Endodermal cell (in vitro differentiated cells): ENCODE measurements around the gene GPR119. TPM values are rescaled to one million over a fixed set of nuclear protein-coding genes. Genes with fewer than 3 reads are reported as not detected.

Experiments
- DNase-seq: peaks from one replicate; pipeline ENCODE4 v3.0.0-alpha.2; 2017
- H3K27ac ChIP-seq: 2 replicates; pipeline ENCODE4 v1.5.1; 2013; ENCODE audit warnings: mild to moderate bottlenecking, low read depth, low read length, moderate library complexity
- H3K27me3 ChIP-seq: 2 replicates; pipeline ENCODE4 v1.6.1; 2013; ENCODE audit warnings: mild to moderate bottlenecking, low read length, moderate library complexity; ENCODE audit not compliant: insufficient read depth, control insufficient read depth, poor library complexity, severe bottlenecking
- H3K36me3 ChIP-seq: 2 replicates; pipeline ENCODE4 v1.7.0; 2013; ENCODE audit warnings: mild to moderate bottlenecking, low read length, moderate library complexity; ENCODE audit not compliant: control insufficient read depth, insufficient read depth
- H3K4me1 ChIP-seq: one replicate; pipeline ENCODE4 v1.7.0; 2013; ENCODE audit warnings: low read length; ENCODE audit not compliant: control insufficient read depth, insufficient read depth
- H3K4me3 ChIP-seq: 2 replicates; pipeline ENCODE4 v1.5.1; 2013; ENCODE audit warnings: mild to moderate bottlenecking, low read length, moderate library complexity
- H3K9ac ChIP-seq: 2 replicates; pipeline ENCODE4 v1.6.1; 2013; ENCODE audit warnings: mild to moderate bottlenecking, low read length, moderate library complexity; ENCODE audit not compliant: poor library complexity, severe bottlenecking; ENCODE audit errors: extremely low read depth
- H3K9me3 ChIP-seq: 2 replicates; pipeline ENCODE4 v1.6.1; 2013; ENCODE audit warnings: mild to moderate bottlenecking, low read length, moderate library complexity; ENCODE audit not compliant: control insufficient read depth
- H3K27ac Mint-ChIP-seq: 2 replicates; pipeline ENCODE4 v1.8.0; 2020; ENCODE audit warnings: mixed read lengths
- H3K27me3 Mint-ChIP-seq: 2 replicates; pipeline ENCODE4 v1.8.0; 2021; ENCODE audit warnings: mild to moderate bottlenecking, mixed read lengths; ENCODE audit not compliant: insufficient read depth
- H3K36me3 Mint-ChIP-seq: 2 replicates; pipeline ENCODE4 v1.8.0; 2020; ENCODE audit warnings: low read depth, mixed read lengths
- H3K4me1 Mint-ChIP-seq: 2 replicates; pipeline ENCODE4 v1.8.0; 2020; ENCODE audit warnings: mixed read lengths
- H3K4me3 Mint-ChIP-seq: 2 replicates; pipeline ENCODE4 v1.8.0; 2020; ENCODE audit warnings: mild to moderate bottlenecking, moderate library complexity, mixed read lengths
- H3K9me3 Mint-ChIP-seq: 2 replicates; pipeline ENCODE4 v1.8.0; 2020; ENCODE audit warnings: mild to moderate bottlenecking, mixed read lengths
- CTCF ChIP-seq: fragments of 200-600 bp; sonication (generic); conservative IDR thresholded peaks from 2 replicates; pipeline ENCODE4 v1.5.0; 2021; ENCODE audit warnings: antibody characterized with exemption, mild to moderate bottlenecking
- WGBS, 2 experiments: methylation state at CpG; one replicate each; pipeline versions ENCODE4 v1.1.5 to v1.1.7; 2013; ENCODE audit warnings: missing lambda C conversion rate in 2 of 2, mixed read lengths in 1 of 2; ENCODE audit not compliant: insufficient coverage in 1 of 2, insufficient read length in 1 of 2; 5-methylcytosine and 5-hydroxymethylcytosine counted together
- total RNA-seq, 2 donors: library from RNA; stranded (reverse); fragmentation: NEBNext Ultra II Directional in 1 of 2; extraction: Animal tissue kit (Norgen Biotek cat#: 25700) in 1 of 2; gene quantifications; 2 replicates in 1 of 2; 3 replicates in 1 of 2; pipeline ENCODE4 v1.2.1, GENCODE V29; 2021

Gene GPR119
- total RNA-seq, 2 donors from 2014 or later = not detected

- DNase-seq = no peak
- no peaks in the 10 kb centered on the region for H3K4me1 Mint-ChIP-seq
- 0 to 3% methylated on average over 6 to 13 of the region's 13 CpGs for WGBS, 2 experiments
- peaks cover 20% of the 10 kb centered on the region for H3K36me3 Mint-ChIP-seq
- H3K4me3 Mint-ChIP-seq = peak overlapping the region; percentile 71
- H3K9ac ChIP-seq = peak overlapping the region; percentile 42
- H3K4me3 ChIP-seq = peak overlapping the region; percentile 96
- H3K27me3 ChIP-seq = peaks cover 21% of the 10 kb centered on the region
- peak overlapping the region; percentile 8 for H3K27ac Mint-ChIP-seq
- H3K27ac ChIP-seq = no peak overlapping the region
- H3K27me3 Mint-ChIP-seq = peaks cover 26% of the 10 kb centered on the region
- H3K9me3 Mint-ChIP-seq = peaks cover 15% of the 10 kb centered on the region
- peaks cover 10% of the 10 kb centered on the region for H3K36me3 ChIP-seq
- no peaks in the 10 kb centered on the region for H3K4me1 ChIP-seq
- TF ChIP-seq CTCF = no peak
- no peaks in the 10 kb centered on the region for H3K9me3 ChIP-seq
These were observed 16.8 kb upstream of the GPR119 start for GRCh38 chrX:130402208-130402684.

- Histone ChIP-seq H3K4me3 (peak within 1 kb of the TSS; percentile 96), H3K27me3 (peaks cover 27% of the 10 kb centered on the region), H3K4me1 (no peaks in the 10 kb centered on the region), H3K36me3 (peaks cover 10% of the 10 kb centered on the region), H3K27ac (no peak within 1 kb of the TSS), H3K9me3 (no peaks in the 10 kb centered on the region), H3K9ac (peak within 1 kb of the TSS; percentile 53)
- TF ChIP-seq CTCF = no peak
- Mint-ChIP-seq H3K4me3 (peak within 1 kb of the TSS; percentile 71), H3K27me3 (peaks cover 30% of the 10 kb centered on the region), H3K9me3 (peaks cover 15% of the 10 kb centered on the region), H3K36me3 (peaks cover 20% of the 10 kb centered on the region), H3K27ac (peak within 1 kb of the TSS; percentile 95), H3K4me1 (no peaks in the 10 kb centered on the region)
- 2% methylated on average over 47 of the region's 47 CpGs; no CpG with 5 or more reads in 1 of the 2 experiments for WGBS, 2 experiments
- DNase-seq = peak; percentile 87
These were observed 16.1 kb upstream of the GPR119 start, which contains the start of gene RBMX2 for GRCh38 chrX:130401415-130402207. RBMX2 (plus strand) TSS chrX:130401987; CDS start chrX:130402033, 46 bp downstream.

GRCh38 chrX:130395341-130395740 is 9.9 kb upstream of the GPR119 start:
- H3K36me3 Mint-ChIP-seq = no peaks in the 10 kb centered on the region
- H3K27me3 ChIP-seq = peaks cover 35% of the 10 kb centered on the region
- H3K4me1 ChIP-seq = no peaks in the 10 kb centered on the region
- H3K27ac Mint-ChIP-seq = no peak overlapping the region
- H3K4me3 Mint-ChIP-seq = no peak overlapping the region
- H3K27ac ChIP-seq = no peak overlapping the region
- H3K9me3 Mint-ChIP-seq = peaks cover 13% of the 10 kb centered on the region
- TF ChIP-seq CTCF = no peak
- no peaks in the 10 kb centered on the region for H3K36me3 ChIP-seq
- H3K4me3 ChIP-seq = no peak overlapping the region
- no peak overlapping the region for H3K9ac ChIP-seq
- no peaks in the 10 kb centered on the region for H3K4me1 Mint-ChIP-seq
- H3K27me3 Mint-ChIP-seq = peaks cover 35% of the 10 kb centered on the region
- DNase-seq = no peak
- WGBS, 2 experiments = 80 to 100% methylated on average over 2 to 7 of the region's 7 CpGs
- no peaks in the 10 kb centered on the region for H3K9me3 ChIP-seq
